Measurements from ENCODE around the gene ACAA1.

The ACAA1 gene

GRCh38 chr3:38133557-38134405, 3.1 kb downstream of the ACAA1 start:
- no peak for DNase-seq (ENCODE audit: low read depth)

GRCh38 chr3:38133209-38133556, 3.7 kb downstream of the ACAA1 start:
- no peak for TF ChIP-seq CTCF (conservative IDR thresholded peaks at IDR 0.05; ENCODE audit: low read depth, low read length)
- H3K4me3 ChIP-seq (ENCODE audit: low read length): no peak overlapping the region
- DNase-seq (ENCODE audit: low read depth): no peak

More at GRCh38 chr3:38133557-38134405, 3.1 kb downstream of the ACAA1 start:
- no peak overlapping the region for H3K4me3 ChIP-seq (ENCODE audit: low read length)
- no peak for TF ChIP-seq CTCF (conservative IDR thresholded peaks at IDR 0.05; ENCODE audit: low read depth, low read length)

- H3K4me3 ChIP-seq (ENCODE audit: low read length): no peak overlapping the region
- DNase-seq (ENCODE audit: low read depth): no peak
- TF ChIP-seq CTCF (conservative IDR thresholded peaks at IDR 0.05; ENCODE audit: low read depth, low read length): peak; percentile 81
Measured at GRCh38 chr3:38131621-38132369, 5.1 kb downstream of the ACAA1 start.

GRCh38 chr3:38130631-38131065, 6.3 kb downstream of the ACAA1 start:
- TF ChIP-seq CTCF (conservative IDR thresholded peaks at IDR 0.05; ENCODE audit: low read depth, low read length): no peak
- H3K4me3 ChIP-seq (ENCODE audit: low read length): no peak overlapping the region
- DNase-seq (ENCODE audit: low read depth): no peak

- H3K4me3 ChIP-seq (ENCODE audit: low read length): no peak overlapping the region
- TF ChIP-seq CTCF (conservative IDR thresholded peaks at IDR 0.05; ENCODE audit: low read depth, low read length): no peak
- no peak for DNase-seq (ENCODE audit: low read depth)
Measured at GRCh38 chr3:38129058-38129457, 7.9 kb downstream of the ACAA1 start.

- no peak for DNase-seq (ENCODE audit: low read depth)
- no peak for TF ChIP-seq CTCF (conservative IDR thresholded peaks at IDR 0.05; ENCODE audit: low read depth, low read length)
- no peak overlapping the region for H3K4me3 ChIP-seq (ENCODE audit: low read length)
Measured at GRCh38 chr3:38128303-38128655, 8.6 kb downstream of the ACAA1 start.
